Adipocyte (in vitro differentiated cells): ENCODE data around the gene SHISA5.

Experiments used
- DNase-seq: peaks from one replicate; pipeline ENCODE4 v3.0.0-alpha.2; 2015; ENCODE audit warnings: low read depth
- H3K27me3 ChIP-seq: replicated peaks from 2 replicates; pipeline ENCODE4 v1.7.0; 2013; ENCODE audit warnings: mild to moderate bottlenecking, low read length, moderate library complexity; ENCODE audit not compliant: control insufficient read depth, insufficient read depth
- H3K36me3 ChIP-seq: 2 replicates; pipeline ENCODE4 v1.7.0; 2013; ENCODE audit warnings: low read length, mild to moderate bottlenecking, moderate library complexity; ENCODE audit not compliant: control insufficient read depth, insufficient read depth, severe bottlenecking
- H3K4me1 ChIP-seq: 2 replicates; pipeline ENCODE4 v1.7.0; 2013; ENCODE audit warnings: mild to moderate bottlenecking, low read length, moderate library complexity; ENCODE audit not compliant: control insufficient read depth, insufficient read depth
- H3K4me3 ChIP-seq: 2 replicates; pipeline ENCODE4 v1.7.0; 2013; ENCODE audit warnings: mild to moderate bottlenecking, low read length, moderate library complexity
- H3K9ac ChIP-seq: 2 replicates; pipeline ENCODE4 v1.7.0; 2013; ENCODE audit warnings: mild to moderate bottlenecking, low read length, moderate library complexity
- H3K9me3 ChIP-seq: 2 replicates; pipeline ENCODE4 v1.7.0; 2013; ENCODE audit warnings: mild to moderate bottlenecking, low read length, moderate library complexity; ENCODE audit not compliant: control insufficient read depth

The SHISA5 gene

GRCh38 chr3:48426944-48427629 is 76.9 kb downstream of the SHISA5 start:
- H3K4me1 ChIP-seq: peaks cover 38% of the 10 kb centered on the region

GRCh38 chr3:48426401-48426909 is 77.5 kb downstream of the SHISA5 start:
- Histone ChIP-seq H3K4me1 (peaks cover 38% of the 10 kb centered on the region), H3K4me3 (peak overlapping the region; percentile 82), H3K9me3 (no peaks in the 10 kb centered on the region), H3K36me3 (no peaks in the 10 kb centered on the region), H3K9ac (peak overlapping the region; percentile 43), H3K27me3 (no peaks in the 10 kb centered on the region)
- no peak for DNase-seq

More at GRCh38 chr3:48426944-48427629, 76.9 kb downstream of the SHISA5 start:
- Histone ChIP-seq H3K9ac (peak overlapping the region; percentile 80), H3K36me3 (no peaks in the 10 kb centered on the region), H3K27me3 (no peaks in the 10 kb centered on the region), H3K4me3 (peak overlapping the region; percentile 82), H3K9me3 (no peaks in the 10 kb centered on the region)
- peak; percentile 61 for DNase-seq

GRCh38 chr3:48425281-48425812 is 78.6 kb downstream of the SHISA5 start:
- Histone ChIP-seq H3K9ac (peak overlapping the region; percentile 40), H3K4me3 (no peak overlapping the region), H3K36me3 (peaks cover 4% of the 10 kb centered on the region), H3K4me1 (peaks cover 37% of the 10 kb centered on the region), H3K27me3 (no peaks in the 10 kb centered on the region), H3K9me3 (no peaks in the 10 kb centered on the region)
- no peak for DNase-seq

- DNase-seq: no peak
- Histone ChIP-seq H3K27me3 (no peaks in the 10 kb centered on the region), H3K9me3 (no peaks in the 10 kb centered on the region), H3K4me3 (no peak overlapping the region), H3K36me3 (peaks cover 9% of the 10 kb centered on the region), H3K9ac (no peak overlapping the region), H3K4me1 (peaks cover 33% of the 10 kb centered on the region)
These were observed 79.9 kb downstream of the SHISA5 start for GRCh38 chr3:48423883-48424695.

GRCh38 chr3:48423241-48423882 is 80.6 kb downstream of the SHISA5 start:
- Histone ChIP-seq H3K4me3 (no peak overlapping the region), H3K27me3 (no peaks in the 10 kb centered on the region), H3K4me1 (peaks cover 32% of the 10 kb centered on the region), H3K36me3 (peaks cover 16% of the 10 kb centered on the region), H3K9ac (no peak overlapping the region), H3K9me3 (no peaks in the 10 kb centered on the region)
- no peak for DNase-seq

- Histone ChIP-seq H3K9ac (no peak overlapping the region), H3K36me3 (peaks cover 22% of the 10 kb centered on the region), H3K27me3 (no peaks in the 10 kb centered on the region), H3K9me3 (no peaks in the 10 kb centered on the region), H3K4me3 (no peak overlapping the region), H3K4me1 (peaks cover 25% of the 10 kb centered on the region)
- DNase-seq: no peak
These were observed 81.3 kb downstream of the SHISA5 start for GRCh38 chr3:48422681-48423080.

GRCh38 chr3:48422272-48422671 is 81.7 kb downstream of the SHISA5 start:
- H3K4me3 ChIP-seq: no peak overlapping the region
- H3K36me3 ChIP-seq: peaks cover 26% of the 10 kb centered on the region
- no peaks in the 10 kb centered on the region for H3K9me3 ChIP-seq
- DNase-seq: no peak
- H3K9ac ChIP-seq: no peak overlapping the region
- no peaks in the 10 kb centered on the region for H3K27me3 ChIP-seq
- H3K4me1 ChIP-seq: peaks cover 21% of the 10 kb centered on the region

- peaks cover 41% of the 10 kb centered on the region for H3K36me3 ChIP-seq
- H3K4me3 ChIP-seq: no peak overlapping the region
- peaks cover 4% of the 10 kb centered on the region for H3K4me1 ChIP-seq
These were observed 83.4 kb downstream of the SHISA5 start for GRCh38 chr3:48420561-48420960.

GRCh38 chr3:48419597-48419996 is 84.4 kb downstream of the SHISA5 start:
- Histone ChIP-seq H3K36me3 (peaks cover 51% of the 10 kb centered on the region), H3K4me1 (no peaks in the 10 kb centered on the region), H3K4me3 (no peak overlapping the region), H3K9ac (no peak overlapping the region), H3K9me3 (no peaks in the 10 kb centered on the region), H3K27me3 (no peaks in the 10 kb centered on the region)
- no peak for DNase-seq

More at GRCh38 chr3:48420561-48420960, 83.4 kb downstream of the SHISA5 start:
- DNase-seq: no peak
- Histone ChIP-seq H3K27me3 (no peaks in the 10 kb centered on the region), H3K9me3 (no peaks in the 10 kb centered on the region), H3K9ac (no peak overlapping the region)

GRCh38 chr3:48419149-48419548 is 84.8 kb downstream of the SHISA5 start:
- Histone ChIP-seq H3K4me3 (no peak overlapping the region), H3K4me1 (no peaks in the 10 kb centered on the region), H3K9me3 (no peaks in the 10 kb centered on the region), H3K36me3 (peaks cover 55% of the 10 kb centered on the region), H3K9ac (no peak overlapping the region), H3K27me3 (no peaks in the 10 kb centered on the region)
- no peak for DNase-seq

- no peak overlapping the region for H3K9ac ChIP-seq
- H3K4me3 ChIP-seq: no peak overlapping the region
- H3K4me1 ChIP-seq: no peaks in the 10 kb centered on the region
- DNase-seq: no peak
- peaks cover 60% of the 10 kb centered on the region for H3K36me3 ChIP-seq
- no peaks in the 10 kb centered on the region for H3K9me3 ChIP-seq
- H3K27me3 ChIP-seq: no peaks in the 10 kb centered on the region
These were observed 85.3 kb downstream of the SHISA5 start for GRCh38 chr3:48418651-48419050.
